Activated T-cell treated with anti-CD3 and anti-CD28 coated beads, Interleukin-2, amount 50 U/mL, for 4 hours (primary cell): ENCODE measurements around the gene SEMA5B. TPM values are rescaled to one million over a fixed set of nuclear protein-coding genes. Genes with fewer than 3 reads are reported as not detected.

ENCODE experiments used
- ATAC-seq, 2 donors: fragments of 200-7000 bp; cut with Tn5 transposase; one replicate each; pipeline ENCODE4 v1.10.0; 2021
- DNase-seq: peaks from one replicate; pipeline ENCODE4 v3.0.0-alpha.2; 2020
- H3K27me3 Mint-ChIP-seq: one replicate; pipeline ENCODE4 v1.8.0; 2021; ENCODE audit warnings: low read depth, mixed read lengths
- H3K36me3 Mint-ChIP-seq: one replicate; pipeline ENCODE4 v1.8.0; 2022; ENCODE audit warnings: mixed read lengths; ENCODE audit not compliant: insufficient read depth
- H3K4me1 Mint-ChIP-seq: one replicate; pipeline ENCODE4 v1.8.0; 2021; ENCODE audit warnings: low read depth, mixed read lengths
- H3K4me3 Mint-ChIP-seq: one replicate; pipeline ENCODE4 v1.8.0; 2021; ENCODE audit warnings: mild to moderate bottlenecking, moderate library complexity, mixed read lengths
- H3K9me3 Mint-ChIP-seq: one replicate; pipeline ENCODE4 v1.8.0; 2021; ENCODE audit warnings: mixed read lengths
- total RNA-seq, 3 donors: library from RNA; stranded (reverse); gene quantifications; one replicate each; pipeline ENCODE4 v1.2.1, GENCODE V29; 2021

Gene SEMA5B
- total RNA-seq, 3 donors from 2014 or later, result not detected

DNA sequence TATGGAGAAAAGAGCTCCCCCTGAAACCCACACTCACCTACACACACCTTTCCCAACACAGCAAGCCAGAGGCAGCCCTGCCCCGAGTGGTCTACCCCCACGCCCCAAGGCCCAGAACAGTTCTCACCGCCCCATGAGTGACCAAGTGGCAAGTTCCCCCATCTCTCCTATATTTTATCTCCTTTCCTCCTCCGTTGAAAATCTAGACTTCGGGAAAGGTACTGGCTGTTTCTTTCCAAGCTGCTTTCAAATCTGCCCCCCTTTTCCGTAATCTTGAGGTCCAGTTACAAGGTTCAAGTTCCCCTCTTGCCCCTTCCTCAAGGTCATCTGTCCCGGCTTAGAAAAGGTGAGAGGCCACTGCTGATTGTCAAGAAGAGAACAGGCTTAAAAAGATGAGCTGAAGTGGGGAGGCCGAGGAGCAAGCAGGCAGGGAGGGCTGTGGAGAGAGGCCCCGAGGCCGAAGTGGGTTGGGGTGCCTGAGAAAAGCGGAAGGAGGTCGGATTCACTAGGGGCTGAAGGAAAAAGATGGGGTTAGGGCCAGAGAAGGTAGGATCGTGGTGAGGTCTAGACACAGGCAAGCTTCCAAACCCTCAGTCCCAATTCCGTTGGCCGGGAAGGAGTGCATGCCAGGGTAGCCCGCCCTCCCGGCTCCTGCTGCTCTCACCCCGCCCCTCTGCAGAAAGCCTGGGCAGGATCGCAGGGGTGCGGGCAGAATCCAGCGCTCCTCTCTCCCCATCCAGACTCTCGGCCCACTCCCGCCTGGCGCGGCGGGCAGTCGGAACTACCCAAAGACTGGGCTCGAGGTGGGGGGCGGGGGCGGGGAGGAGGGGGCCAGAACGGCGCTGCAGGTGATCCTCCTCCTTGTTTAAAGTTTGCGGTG lies 1.7 kb downstream of the SEMA5B start:
- Mint-ChIP-seq H3K36me3 (no peaks in the 10 kb centered on the region), H3K27me3 (peaks cover 65% of the 10 kb centered on the region), H3K4me3 (peak overlapping the region; percentile 62), H3K9me3 (no peaks in the 10 kb centered on the region), H3K4me1 (peaks cover 18% of the 10 kb centered on the region)
- ATAC-seq (no peak), DNase-seq (no peak)

DNA sequence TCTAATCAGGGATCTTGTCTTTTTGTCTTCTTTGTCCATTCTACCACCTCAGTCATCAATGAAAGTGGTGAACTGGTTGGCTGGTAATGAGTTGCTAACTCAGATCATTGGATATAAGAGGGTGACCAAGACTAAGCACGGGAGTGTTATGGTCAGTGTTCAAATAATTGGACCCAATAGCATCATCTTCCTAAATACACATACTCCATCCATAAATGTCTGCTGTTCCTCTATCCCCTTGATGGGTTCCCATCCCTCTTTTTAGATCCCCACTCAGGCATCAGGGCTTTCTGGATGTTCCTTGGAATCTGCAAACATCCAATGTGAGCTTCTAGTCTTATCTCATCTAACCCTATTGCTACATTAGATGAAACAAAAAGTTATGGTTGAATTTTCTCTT lies 3.5 kb downstream of the SEMA5B start:
- ATAC-seq (no peak), DNase-seq (no peak)
- H3K4me1 Mint-ChIP-seq, result peaks cover 18% of the 10 kb centered on the region
- peaks cover 58% of the 10 kb centered on the region for H3K27me3 Mint-ChIP-seq
- H3K36me3 Mint-ChIP-seq, result no peaks in the 10 kb centered on the region
- no peaks in the 10 kb centered on the region for H3K9me3 Mint-ChIP-seq
- no peak overlapping the region for H3K4me3 Mint-ChIP-seq

DNA sequence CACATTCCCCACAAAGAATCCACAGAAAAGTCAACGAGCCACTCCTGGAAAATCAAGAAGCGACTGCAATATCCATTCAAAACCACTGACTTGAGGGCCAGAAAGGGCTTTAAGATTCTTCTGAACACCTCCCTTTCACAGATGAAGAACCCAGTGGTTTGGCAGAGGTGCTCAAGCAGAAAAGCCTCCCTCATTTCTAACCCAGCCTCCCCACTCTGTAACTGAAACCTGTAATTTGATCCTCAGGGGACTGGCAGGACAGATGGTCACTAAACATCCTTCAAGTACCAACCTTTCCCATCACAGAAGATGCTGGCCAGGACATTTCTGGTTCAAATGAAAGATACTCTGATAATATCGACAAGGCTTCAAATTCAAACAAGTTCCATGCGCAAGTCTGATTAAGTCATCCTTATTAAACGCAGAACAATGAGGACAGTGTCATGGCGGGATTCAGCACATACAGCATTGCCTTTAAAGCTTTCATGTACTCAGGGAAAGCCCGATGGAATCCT lies 5.5 kb downstream of the SEMA5B start:
- no peaks in the 10 kb centered on the region for H3K36me3 Mint-ChIP-seq
- H3K9me3 Mint-ChIP-seq, result no peaks in the 10 kb centered on the region
- H3K4me3 Mint-ChIP-seq, result no peak overlapping the region
- peaks cover 10% of the 10 kb centered on the region for H3K4me1 Mint-ChIP-seq
- no peak for ATAC-seq
- H3K27me3 Mint-ChIP-seq, result peaks cover 50% of the 10 kb centered on the region
- no peak for DNase-seq

DNA sequence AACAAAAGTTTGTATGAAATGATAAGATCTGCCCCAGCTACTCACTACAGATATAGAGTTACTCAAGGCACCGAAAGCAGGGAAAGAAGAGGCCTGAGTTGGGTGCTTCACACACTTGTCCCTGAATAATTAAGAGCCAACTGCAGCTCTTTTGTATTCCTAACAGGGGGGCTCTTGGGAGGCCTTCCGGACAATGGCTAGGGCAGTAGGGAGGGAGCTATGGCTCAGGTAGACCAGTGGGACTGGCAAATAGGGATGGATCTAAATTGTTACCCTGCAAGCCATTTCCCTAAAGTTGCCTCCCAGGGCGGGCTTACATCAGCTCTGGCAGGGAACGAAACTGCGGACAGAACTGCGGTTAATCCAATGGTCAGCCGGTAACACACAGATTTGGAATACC lies 6.2 kb downstream of the SEMA5B start:
- H3K9me3 Mint-ChIP-seq, result no peaks in the 10 kb centered on the region
- H3K36me3 Mint-ChIP-seq, result no peaks in the 10 kb centered on the region
- peaks cover 45% of the 10 kb centered on the region for H3K27me3 Mint-ChIP-seq
- no peak for ATAC-seq
- no peak overlapping the region for H3K4me3 Mint-ChIP-seq
- DNase-seq, result no peak
- peaks cover 4% of the 10 kb centered on the region for H3K4me1 Mint-ChIP-seq

DNA sequence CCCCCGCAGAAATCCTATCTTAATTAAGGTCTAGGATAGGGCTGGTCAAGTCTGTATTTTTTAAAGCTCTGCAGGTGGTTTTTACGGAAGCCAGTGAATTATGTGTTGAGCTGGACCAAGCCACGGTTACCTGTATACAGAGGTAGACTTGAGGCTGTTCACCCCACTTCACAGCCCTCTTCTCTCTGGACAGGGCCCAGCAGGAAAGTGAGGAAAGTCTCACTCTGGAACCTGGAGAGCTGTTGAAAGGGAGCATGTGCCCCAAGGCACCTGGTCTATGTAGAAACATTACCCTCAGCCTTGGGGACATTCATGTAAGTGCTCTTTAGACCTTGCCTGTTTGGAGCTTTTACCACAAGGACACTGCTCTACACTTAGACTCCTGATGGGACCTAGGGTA lies 6.9 kb downstream of the SEMA5B start:
- DNase-seq, result no peak
- no peak for ATAC-seq
- peaks cover 40% of the 10 kb centered on the region for H3K27me3 Mint-ChIP-seq
- no peaks in the 10 kb centered on the region for H3K36me3 Mint-ChIP-seq
- no peaks in the 10 kb centered on the region for H3K4me1 Mint-ChIP-seq
- H3K4me3 Mint-ChIP-seq, result no peak overlapping the region
- H3K9me3 Mint-ChIP-seq, result no peaks in the 10 kb centered on the region

DNA sequence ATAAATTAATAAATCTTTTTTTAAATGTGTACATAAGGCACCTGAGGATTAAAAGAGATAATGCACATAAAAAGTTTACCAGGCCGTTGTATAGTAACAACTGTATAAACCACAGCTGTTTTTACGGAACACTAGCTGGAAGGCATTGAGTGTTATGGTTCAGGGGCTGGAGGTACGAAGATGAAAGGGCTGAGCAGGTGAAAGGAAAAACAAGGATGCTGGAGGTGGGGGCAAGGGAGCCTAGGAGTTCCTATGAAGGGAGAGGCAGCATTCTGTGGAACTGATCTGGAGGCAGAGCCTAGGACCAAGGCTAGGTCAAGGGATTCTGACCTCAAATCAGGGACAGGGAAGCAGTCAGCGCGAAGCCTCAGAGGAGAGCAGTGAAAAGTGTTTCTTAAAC lies 8.0 kb downstream of the SEMA5B start:
- ATAC-seq, result no peak
- H3K4me3 Mint-ChIP-seq, result no peak overlapping the region
- DNase-seq, result no peak
- H3K27me3 Mint-ChIP-seq, result peaks cover 32% of the 10 kb centered on the region
- no peaks in the 10 kb centered on the region for H3K4me1 Mint-ChIP-seq
- no peaks in the 10 kb centered on the region for H3K36me3 Mint-ChIP-seq
- H3K9me3 Mint-ChIP-seq, result no peaks in the 10 kb centered on the region

DNA sequence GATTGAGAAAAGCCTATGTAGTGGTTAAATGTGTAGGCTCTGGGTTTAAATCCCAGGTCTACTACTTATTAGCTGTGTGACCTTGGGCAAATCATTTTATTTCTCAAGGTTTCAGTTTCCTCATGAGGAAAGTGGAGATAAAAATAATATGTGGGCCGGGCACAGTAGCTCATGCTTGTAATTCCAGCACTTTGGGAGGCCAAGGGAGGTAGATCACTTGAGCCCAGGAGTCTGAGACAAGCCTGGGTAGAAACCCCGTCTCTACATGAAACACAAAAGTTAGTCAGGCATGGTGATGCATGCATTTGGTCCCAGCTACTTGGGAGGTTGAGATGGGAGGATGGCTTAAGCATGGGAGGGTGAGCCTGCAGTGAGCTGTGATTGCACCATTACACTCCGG lies 8.4 kb downstream of the SEMA5B start:
- H3K27me3 Mint-ChIP-seq, result peaks cover 32% of the 10 kb centered on the region
- no peak for ATAC-seq
- H3K9me3 Mint-ChIP-seq, result no peaks in the 10 kb centered on the region

DNA sequence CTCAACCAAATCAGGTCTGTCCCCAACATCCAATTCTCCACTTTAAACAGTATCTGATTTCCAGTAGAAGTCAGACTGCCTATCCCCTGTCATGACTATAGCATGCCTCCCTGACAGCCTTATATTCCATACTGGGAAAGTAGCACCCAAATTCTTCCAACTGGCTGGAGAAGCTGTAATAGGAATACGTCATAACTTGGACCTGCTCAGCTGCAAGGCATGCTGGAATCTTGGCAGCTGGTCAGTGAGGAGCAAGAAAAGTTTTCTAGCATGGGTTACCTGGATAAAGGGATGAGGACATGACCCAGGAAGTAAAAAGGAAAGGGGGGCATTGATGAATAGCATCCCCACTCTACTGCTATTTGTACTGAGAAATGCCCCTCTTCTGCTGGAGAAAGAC lies 8.9 kb downstream of the SEMA5B start:
- Mint-ChIP-seq H3K9me3 (no peaks in the 10 kb centered on the region), H3K36me3 (no peaks in the 10 kb centered on the region), H3K4me1 (no peaks in the 10 kb centered on the region), H3K27me3 (peaks cover 28% of the 10 kb centered on the region), H3K4me3 (no peak overlapping the region)
- DNase-seq (no peak), ATAC-seq (no peak)

More for the DNA sequence above, 8.4 kb downstream of the SEMA5B start:
- Mint-ChIP-seq H3K4me1 (no peaks in the 10 kb centered on the region), H3K4me3 (no peak overlapping the region), H3K36me3 (no peaks in the 10 kb centered on the region)
- DNase-seq, result no peak

DNA sequence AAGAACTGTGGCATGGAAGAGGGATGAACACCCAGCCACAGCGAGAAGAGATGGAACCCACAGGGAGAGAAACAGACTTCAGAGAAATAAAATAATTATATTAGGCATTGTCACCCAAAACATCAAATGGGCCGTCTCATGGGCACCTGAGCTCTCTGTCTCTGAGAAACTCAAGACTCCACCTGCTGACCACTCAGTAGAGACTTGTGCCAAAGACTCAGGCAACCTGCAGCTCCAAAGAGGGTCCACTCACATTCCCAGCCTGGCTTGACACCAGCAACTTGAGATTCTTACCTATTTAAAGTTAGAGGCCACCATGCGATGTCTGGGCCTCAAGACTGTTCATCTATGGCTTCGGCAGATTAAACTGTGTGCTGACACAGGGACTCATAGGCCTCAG lies 12.0 kb downstream of the SEMA5B start:
- DNase-seq (no peak), ATAC-seq (no peak)
- peaks cover 21% of the 10 kb centered on the region for H3K27me3 Mint-ChIP-seq
- no peaks in the 10 kb centered on the region for H3K4me1 Mint-ChIP-seq
- H3K4me3 Mint-ChIP-seq, result no peak overlapping the region
- no peaks in the 10 kb centered on the region for H3K9me3 Mint-ChIP-seq
- H3K36me3 Mint-ChIP-seq, result no peaks in the 10 kb centered on the region

DNA sequence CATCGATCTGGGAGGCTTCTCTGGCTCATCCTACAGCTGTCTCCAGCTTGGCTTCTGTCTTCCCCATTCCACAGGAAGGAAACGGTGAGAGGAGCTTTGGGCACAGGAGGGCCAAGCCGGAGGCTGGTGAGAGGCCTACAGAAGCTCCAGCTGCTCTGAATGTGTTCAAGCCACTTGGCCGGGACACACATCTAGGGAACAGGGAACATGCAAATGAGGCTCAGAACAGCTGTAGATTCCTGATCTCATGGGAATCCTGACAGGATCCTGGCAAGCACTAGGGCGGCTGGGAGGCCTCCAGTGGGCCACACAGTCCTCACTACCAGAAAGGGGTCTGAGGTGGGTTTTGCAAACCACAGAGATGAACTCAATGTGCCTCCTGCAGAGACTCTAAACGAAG lies 13.7 kb downstream of the SEMA5B start:
- H3K27me3 Mint-ChIP-seq, result peaks cover 29% of the 10 kb centered on the region
- no peak overlapping the region for H3K4me3 Mint-ChIP-seq
- ATAC-seq (no peak), DNase-seq (no peak)
- H3K36me3 Mint-ChIP-seq, result no peaks in the 10 kb centered on the region
- no peaks in the 10 kb centered on the region for H3K4me1 Mint-ChIP-seq
- no peaks in the 10 kb centered on the region for H3K9me3 Mint-ChIP-seq

DNA sequence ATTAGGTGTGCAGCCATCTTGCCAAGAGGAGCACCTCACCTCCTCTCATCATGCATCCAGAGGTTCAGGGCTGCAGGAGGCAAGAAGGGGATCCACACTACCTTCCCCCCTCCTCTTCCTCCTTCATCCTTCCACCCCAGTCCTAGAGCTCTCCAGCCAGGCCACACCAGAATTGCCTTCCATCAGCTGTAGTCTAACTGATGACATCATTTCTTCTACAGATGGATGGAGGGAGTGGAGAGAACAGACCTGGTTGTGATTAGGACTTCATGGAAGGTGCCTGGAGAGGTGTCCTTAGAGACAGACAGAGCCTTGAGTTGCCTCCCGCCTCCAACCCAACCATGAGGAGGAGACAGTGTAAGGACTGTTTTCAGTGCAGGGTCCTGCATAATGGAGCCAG lies 14.9 kb downstream of the SEMA5B start:
- ATAC-seq, result no peak

DNA sequence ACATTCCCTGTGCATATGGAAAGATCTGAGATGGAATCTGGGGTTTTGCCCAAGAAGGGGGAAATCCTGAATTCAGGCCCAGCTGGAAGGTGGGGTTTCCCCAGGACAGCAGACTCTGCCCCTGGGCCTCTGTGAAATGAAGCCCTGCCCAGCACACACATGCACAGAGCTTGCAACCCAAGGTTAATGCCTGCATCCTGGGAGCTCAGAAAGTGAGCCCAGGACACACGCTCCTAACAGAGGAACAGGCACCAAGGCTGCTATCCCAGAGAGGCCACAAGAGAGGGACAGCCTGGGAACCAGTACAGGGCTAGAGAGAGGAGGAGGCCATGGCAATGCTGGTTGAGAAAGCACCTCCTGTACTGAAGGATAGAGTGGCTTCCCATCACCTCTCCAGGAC lies 16.1 kb downstream of the SEMA5B start:
- H3K4me3 Mint-ChIP-seq, result no peak overlapping the region
- no peaks in the 10 kb centered on the region for H3K4me1 Mint-ChIP-seq
- no peaks in the 10 kb centered on the region for H3K9me3 Mint-ChIP-seq
- ATAC-seq (no peak), DNase-seq (no peak)
- H3K27me3 Mint-ChIP-seq, result peaks cover 30% of the 10 kb centered on the region
- H3K36me3 Mint-ChIP-seq, result no peaks in the 10 kb centered on the region

More for the DNA sequence above, 14.9 kb downstream of the SEMA5B start:
- H3K4me1 Mint-ChIP-seq, result no peaks in the 10 kb centered on the region
- no peaks in the 10 kb centered on the region for H3K9me3 Mint-ChIP-seq
- no peak for DNase-seq
- H3K36me3 Mint-ChIP-seq, result no peaks in the 10 kb centered on the region
- H3K27me3 Mint-ChIP-seq, result peaks cover 28% of the 10 kb centered on the region
- H3K4me3 Mint-ChIP-seq, result no peak overlapping the region

DNA sequence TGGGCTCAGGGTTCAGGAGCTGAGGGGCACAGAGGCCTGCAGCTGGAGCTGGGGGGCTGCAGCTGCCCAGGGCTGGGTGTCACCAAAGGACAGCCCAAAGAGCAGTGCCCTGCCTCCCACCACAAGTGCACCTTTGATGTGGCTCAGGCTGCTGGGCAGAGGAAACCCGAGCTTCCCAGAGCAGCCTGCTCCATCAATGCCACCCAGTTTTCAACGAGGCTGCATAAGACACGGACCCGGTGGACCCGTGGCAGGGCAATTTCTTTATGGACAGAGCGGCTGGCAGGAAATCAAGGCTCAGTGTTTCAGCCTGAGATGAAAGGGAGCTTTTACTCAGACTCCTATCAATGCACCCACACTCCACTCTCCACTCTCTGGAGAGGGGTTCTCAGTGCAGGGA lies 18.7 kb downstream of the SEMA5B start:
- Mint-ChIP-seq H3K9me3 (no peaks in the 10 kb centered on the region), H3K4me3 (no peak overlapping the region), H3K36me3 (no peaks in the 10 kb centered on the region), H3K27me3 (peaks cover 37% of the 10 kb centered on the region), H3K4me1 (no peaks in the 10 kb centered on the region)
- DNase-seq, result no peak
- ATAC-seq, result no peak

DNA sequence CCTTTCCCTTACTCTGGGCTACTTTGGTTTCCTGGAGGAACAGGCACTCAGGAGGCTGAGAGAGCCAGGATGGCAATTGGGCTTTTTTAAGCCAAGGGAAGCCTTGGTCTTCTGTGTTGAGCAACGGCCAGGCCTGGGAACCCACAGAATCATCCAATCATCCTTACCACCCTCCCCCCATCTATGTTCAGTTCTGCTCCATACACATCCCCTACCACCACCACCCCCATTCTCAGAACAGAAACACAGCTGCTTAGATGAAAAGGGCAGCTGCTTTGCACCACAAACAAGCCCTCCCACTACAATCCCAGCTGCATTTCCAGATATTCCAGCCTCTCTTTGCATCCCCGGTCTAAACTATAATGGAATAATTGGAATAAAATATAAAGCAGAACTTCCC lies 21.0 kb downstream of the SEMA5B start:
- Mint-ChIP-seq H3K27me3 (peaks cover 35% of the 10 kb centered on the region), H3K36me3 (no peaks in the 10 kb centered on the region), H3K9me3 (no peaks in the 10 kb centered on the region), H3K4me1 (no peaks in the 10 kb centered on the region), H3K4me3 (no peak overlapping the region)
- DNase-seq (no peak), ATAC-seq (no peak)

DNA sequence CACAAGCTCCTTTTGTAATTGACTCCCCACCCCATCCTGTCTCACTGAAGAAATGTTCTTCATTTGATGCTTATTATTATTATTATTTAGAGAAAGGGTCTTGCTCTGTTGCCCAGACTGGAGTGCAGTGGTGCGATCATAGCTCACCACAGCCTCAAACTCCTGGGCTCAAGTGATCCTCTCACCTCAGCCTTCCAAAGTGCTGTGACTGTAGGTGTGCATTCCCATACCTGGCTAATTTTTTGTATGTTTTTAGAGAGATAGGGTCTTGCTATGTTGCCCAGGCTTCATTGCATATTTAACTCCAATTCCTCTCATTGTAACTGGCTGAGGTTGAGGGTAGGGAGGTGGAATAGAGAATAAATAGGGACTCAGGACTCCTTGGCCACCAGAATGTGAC lies 22.3 kb downstream of the SEMA5B start:
- H3K36me3 Mint-ChIP-seq, result no peaks in the 10 kb centered on the region
- H3K4me3 Mint-ChIP-seq, result no peak overlapping the region
- H3K9me3 Mint-ChIP-seq, result no peaks in the 10 kb centered on the region
- no peaks in the 10 kb centered on the region for H3K4me1 Mint-ChIP-seq
- DNase-seq (no peak), ATAC-seq (no peak)
- peaks cover 39% of the 10 kb centered on the region for H3K27me3 Mint-ChIP-seq
